Renal cortical epithelial cell (primary cell): Measurements from ENCODE around the gene KCNQ1. TPM values are rescaled to one million over a fixed set of nuclear protein-coding genes. Genes with fewer than 3 reads are reported as not detected.

Source experiments
- DNase-seq: peaks from one replicate; pipeline ENCODE4 v3.0.0-alpha.2; 2011; ENCODE audit warnings: low read depth
- total RNA-seq: library from RNA; depleted of rRNA; stranded (reverse); fragments of >200 nt; gene quantifications from 2 replicates; pipeline ENCODE4 v1.2.3, GENCODE V29; 2014

KCNQ1 gene
- total RNA-seq, 1 donor from 2014 or later: 1.1 TPM

DNA sequence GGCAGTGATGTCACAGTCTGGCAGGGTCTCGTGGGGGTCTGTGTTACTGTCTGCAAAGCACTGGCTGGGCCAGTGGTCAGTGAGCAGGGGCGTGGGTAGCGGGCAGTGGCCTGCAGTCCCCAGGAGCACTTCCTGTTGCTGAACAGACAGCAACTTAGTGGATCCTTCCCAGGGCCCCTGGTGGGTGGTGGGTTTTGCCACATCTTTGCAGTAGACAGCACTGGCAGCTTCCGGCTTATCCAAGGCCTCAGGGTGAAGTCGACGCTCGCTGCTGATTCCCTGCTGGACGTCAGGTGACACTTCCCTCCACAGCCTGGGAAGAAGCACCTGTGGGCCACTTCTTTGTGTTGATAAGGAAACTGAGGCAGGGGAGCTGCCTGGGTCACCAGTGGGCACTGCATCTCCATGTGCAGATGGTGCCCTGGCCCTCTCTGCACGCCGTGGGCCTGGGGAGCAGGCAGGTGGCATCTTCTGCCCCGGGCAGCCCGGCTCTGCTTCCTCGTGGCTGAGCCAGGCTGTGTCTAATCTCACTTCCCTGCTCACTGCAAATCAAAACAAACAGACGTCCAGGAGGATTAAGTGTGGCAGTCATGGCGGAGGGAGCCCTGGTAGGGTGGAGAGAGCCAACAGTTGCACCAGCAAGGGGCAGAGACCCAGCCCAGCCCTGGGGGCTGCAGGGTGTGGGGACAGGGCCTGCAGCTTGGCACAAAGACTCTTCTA is 79.8 kb downstream of the KCNQ1 start:
- no peak for DNase-seq

DNA sequence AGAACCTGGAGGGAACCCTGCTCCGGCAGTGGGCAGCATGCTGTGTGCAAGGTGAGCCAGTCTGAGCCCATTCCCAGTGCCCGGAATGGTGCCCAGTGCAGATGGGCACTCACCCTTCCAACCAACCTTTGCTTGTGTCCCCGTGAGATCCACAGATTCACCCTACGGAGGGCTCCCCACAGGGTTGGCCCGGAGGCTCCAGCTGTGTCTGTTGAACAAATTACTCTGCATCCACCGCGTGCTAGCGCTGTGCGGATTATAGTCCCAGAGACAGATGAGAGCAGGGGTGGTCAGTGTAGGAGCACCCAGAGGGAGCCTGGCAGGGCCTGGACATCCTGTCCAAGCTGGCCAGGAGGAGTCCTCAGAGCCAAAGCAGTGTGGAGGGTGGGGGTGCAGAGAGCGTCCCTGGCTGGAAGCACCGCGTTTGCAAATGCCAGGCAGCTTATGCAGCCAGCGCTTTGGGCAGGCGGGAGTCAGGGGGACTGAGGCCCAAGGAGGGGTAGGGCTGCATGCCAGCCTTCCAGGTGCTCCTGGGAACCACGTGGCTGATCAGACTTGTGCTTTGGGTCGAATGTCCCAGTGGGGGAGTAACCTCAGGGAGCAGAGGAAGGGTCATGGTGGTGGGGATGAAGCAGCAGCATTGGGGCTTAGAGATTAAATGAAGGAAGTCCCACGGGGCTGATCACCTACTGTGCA is 80.5 kb downstream of the KCNQ1 start:
- no peak for DNase-seq

DNA sequence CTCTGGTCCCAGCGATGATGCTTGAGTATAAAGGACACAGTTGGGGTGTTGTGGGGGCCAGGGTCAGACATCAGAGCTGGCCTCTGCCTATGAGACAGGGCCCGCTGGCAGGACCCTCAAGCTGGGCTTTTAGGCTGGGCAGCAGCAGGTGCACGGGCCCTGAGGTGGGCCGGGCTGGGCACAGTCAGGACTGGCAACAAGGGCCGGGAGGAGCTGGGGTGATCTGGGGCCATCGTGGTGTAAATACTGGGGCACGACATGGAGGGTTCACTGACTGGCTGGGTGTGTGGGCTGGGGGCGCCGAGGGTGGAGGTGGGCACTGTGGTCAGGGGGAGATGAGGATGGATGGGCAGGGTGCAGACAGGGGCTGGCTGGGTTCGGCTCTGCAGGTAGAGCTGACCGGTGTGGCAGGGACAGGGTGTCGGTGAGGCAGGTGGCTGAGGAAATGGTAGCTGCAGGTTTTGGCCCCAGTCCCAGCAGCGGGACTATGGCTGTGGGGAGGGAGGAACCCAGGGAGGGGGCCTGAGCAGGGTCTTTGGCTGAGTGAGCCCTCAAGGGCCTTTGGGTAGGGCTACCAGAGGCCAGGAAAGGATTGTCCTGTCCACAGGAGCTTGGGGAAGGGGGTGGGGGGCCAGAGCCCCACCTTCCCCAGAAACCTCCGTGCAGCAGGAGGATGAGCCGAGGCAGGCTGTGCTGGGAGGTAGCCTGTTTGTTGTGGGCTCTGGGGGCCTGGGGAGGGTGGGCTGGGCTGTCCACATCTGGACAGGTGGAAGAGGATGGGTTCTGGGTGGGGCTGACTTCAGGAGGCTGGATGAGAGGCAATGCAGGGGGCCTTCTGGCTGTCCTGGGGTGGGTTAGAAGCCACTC is 81.4 kb downstream of the KCNQ1 start:
- DNase-seq: no peak

DNA sequence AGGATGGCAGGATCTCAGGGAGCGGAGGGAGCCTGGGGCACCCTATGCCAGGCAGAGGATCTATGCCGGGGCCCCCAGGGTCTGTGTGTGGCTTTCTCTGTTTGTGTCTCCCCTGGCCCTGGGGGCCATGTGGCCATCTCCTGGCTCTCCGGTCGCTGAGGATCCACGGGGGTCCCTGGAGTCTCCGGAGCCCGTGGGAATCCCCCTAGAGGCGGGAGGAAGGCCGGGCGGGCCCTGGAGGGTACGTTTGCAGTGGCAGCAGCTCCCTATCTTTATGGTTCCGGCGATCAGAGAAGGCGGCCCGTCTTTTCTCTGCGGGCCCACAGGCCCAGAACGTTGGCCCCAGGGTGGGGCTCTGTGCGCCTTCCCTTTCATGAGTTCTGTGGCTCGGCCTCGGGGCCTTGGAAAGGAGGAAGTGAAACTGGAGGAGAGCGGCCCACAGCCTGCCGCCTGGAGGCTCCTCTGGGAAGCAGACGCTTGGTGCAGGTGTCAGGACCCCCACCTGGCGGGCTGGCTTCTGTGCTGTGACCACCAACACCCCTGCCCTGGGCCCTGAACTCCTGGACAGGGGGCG is 82.1 kb downstream of the KCNQ1 start:
- DNase-seq: no peak

DNA sequence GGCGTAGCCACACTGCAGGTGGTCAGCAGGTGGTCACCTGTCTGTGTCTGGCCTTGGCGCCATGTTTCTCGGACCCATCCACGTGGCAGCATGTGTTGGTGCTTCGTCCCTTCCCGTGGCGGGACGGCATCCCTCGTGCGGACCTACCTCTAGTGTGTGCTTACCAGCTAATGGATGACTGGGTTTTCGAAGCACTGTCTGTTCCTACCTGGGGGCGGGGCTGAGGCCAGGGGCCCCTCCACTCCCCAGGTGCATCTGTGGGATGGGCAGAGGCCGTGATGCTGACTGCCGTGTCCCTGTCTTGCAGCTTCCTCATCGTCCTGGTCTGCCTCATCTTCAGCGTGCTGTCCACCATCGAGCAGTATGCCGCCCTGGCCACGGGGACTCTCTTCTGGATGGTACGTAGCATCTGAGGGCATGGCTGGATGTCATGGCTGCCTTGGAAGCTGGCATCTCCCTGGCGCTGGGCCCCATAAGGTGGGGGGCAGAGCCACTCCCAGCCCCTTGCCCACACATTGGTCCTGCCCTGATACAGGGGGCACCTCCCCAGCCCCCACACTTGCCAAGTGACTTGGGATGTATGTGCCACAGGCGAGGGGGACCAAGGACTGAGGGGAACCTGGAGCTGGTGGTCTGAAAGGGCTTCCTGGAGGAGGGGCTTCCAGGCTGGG is 82.9 kb downstream of the KCNQ1 start:
- DNase-seq: no peak

DNA sequence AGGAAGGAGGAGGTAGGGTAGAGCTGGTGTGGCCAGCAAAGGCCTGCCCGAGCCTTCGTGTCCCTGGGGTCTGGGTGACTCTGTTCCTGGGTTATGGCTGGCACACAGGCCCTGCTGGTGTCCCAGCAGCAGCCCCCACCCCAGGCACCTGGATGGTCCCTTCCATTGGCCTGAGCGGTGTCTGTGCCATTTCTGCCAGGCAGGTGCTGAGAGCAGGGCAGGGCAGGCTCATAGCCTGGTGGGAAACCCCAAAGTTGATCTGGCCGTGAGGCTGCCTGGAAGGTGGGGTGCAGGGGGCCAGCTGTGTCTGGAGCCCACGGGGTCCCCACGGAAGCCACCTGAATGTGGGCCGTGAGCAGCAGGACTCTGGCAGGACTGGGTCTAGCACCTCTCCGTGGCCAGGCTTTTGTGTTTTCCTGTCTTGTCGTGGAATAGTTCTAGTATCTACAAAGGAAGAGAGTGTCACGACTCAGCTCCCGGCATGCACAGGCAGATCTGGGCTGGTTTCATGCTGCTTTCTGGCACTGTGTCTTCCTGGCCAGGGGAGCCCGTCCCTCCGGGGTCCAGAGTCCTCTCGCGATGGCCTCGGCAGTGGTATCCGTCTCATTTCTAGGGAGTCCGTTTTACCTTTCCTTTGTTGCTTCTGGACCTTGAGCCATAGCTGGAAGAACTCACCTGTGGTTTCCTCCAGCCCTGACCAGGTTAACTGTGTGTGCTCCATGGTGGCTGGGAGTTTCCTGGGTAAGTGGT is 83.7 kb downstream of the KCNQ1 start:
- DNase-seq: no peak

DNA sequence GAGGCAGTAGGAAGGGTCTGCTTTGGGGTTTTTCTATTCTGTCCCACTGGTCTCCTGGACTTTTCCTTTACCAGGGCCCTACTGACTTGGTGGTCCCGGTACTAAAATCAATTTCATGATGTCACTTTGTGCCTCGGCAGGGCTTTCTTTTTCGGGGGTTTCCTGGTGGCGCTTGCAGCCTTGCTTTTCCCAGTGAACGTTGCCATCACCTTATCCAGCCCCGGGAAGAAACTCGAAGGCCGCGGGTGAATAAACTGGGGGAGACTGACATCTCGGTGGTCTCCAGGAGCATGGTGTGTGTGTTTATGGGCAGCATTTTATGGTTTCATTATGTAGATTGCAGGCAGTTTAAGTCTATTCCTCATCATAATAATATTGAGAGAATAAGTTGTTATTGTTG is 84.4 kb downstream of the KCNQ1 start:
- no peak for DNase-seq

DNA sequence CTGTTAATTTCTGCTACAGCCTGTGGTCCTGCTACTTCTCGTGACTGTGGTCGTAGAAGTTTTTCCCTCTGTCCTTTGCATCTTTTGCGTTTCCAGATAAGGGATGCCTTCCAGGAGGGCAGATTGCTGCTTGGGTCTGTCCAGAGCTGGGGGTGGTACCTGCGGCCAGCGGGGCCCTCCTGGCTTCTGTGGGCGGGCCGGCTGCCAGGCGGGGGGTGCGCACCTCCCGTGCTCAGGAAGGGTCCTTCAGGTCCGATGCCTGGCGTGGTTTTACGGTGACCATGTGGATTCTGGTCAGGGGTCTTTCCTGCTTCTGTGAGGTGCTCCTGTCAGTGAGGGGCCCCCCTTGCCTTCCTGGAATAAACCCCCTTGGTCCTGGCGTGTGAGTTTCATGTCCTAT is 84.8 kb downstream of the KCNQ1 start:
- DNase-seq: no peak

DNA sequence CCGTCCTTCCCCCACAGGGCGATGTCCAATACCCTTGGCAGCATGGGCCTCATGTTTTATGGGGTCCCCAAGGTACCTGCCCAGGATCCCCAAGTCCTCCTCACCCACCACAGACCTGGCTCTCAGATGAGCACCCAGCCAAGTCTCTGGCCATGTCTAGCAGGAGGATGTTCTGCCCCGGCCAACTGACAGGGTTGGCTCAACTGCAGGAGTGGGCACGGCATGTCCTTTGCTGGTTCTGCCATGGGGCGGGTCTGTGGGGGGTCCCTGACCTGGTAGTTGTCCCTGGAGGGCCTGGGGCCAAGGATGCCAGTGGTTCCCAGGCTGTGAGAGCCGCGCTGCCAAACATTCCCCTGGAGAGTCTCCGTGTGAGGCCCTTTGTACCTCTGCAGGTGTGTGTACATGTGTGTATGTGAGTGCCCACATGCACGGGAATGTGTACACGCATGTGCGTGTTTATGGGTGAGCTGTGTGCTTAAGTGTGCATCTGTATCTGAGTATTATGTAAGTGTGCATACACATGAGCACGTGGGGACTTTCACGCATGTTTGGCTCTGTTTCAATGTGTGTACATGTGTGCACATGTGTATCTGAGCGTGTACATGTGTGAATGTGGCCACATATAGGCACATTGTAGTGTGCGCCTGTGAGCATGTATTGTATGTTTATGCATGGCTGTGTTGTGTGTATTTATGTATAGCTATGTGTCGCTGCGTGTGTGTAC is 85.5 kb downstream of the KCNQ1 start:
- DNase-seq: no peak

DNA sequence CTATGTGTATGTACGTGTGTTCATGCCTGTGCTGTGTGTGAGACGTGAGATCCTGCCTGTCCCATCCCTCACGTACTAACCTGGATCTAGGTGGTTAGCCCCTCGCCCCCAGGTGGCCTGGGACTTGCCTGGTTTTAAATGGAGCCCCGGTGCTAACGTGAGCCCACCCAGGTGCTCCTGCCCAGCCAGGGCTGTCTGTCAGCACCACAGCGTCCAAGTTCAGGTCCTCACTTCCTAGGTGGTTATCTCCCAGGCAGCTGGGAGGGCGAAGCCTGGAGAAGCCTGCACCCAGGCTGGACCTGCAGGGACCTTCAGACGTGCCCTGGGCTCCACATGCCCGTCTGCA is 86.0 kb downstream of the KCNQ1 start:
- DNase-seq: no peak

DNA sequence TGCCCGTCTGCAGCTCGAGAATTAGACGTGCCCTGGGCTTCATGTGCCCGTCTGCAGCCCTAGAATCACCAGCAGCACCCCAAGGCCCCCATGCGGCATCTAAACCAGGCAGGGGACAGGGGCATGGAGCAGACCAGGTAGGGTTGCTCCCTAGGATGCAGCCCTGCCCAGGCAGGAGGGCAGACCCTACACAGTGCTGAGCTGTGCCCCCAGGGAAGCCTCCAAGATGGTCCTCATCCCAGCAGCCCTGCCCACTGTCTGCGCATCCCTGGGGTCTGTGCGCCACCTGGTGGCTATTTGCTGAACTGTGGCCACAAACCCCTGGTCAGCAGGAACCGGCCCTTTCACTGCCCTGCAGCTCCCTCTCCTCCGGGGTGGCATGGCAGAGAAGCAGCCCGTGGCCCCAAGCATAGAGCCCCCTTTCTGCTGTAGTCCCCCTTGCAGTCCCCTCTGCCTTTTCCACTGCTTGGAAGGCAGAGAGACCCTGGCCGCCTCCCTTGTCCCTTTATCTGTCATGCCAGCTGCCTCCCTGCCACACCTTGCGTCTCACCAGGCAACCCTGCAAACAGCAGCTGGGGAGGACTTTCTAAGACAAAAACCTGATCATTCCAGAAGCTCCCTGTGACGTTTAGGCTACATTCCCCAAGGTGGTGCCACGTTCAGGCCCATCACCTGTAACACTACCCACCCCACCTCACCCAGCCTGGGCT is 86.6 kb downstream of the KCNQ1 start:
- peak; percentile 11 for DNase-seq

DNA sequence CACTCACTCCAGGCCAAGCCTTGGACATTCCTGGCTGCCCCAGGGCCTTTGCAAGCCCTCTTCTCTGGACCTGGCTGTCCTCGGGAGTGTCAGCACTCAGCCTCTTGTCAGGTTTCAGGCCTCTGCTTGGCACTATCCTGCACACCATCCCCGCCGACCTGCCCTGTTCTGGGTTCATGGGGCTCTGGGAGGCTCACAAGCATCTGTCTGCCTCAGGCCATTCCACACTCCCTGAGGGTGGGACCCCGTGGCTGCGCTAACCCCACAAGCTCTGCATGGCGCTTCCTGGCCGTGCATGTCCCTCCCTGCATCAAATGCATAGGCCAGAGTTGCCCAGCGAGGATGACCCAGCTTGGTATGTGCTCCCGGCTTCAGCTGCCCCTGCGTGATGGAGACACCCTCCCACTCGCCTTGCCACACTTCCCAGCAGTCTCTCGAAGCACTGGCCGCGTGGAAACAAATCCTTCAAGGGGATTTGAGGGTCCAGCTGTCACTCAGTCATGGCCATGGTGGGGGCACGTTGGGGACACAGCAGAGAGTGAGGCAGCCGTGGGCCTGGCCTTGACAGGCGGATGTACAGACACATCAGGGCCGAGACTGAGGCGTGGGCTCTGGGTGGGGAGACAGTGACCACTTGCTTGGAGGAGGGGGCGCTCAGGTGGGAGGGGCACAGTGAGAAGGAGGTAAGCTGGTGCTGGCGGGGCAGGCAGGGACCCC is 87.3 kb downstream of the KCNQ1 start:
- no peak for DNase-seq

DNA sequence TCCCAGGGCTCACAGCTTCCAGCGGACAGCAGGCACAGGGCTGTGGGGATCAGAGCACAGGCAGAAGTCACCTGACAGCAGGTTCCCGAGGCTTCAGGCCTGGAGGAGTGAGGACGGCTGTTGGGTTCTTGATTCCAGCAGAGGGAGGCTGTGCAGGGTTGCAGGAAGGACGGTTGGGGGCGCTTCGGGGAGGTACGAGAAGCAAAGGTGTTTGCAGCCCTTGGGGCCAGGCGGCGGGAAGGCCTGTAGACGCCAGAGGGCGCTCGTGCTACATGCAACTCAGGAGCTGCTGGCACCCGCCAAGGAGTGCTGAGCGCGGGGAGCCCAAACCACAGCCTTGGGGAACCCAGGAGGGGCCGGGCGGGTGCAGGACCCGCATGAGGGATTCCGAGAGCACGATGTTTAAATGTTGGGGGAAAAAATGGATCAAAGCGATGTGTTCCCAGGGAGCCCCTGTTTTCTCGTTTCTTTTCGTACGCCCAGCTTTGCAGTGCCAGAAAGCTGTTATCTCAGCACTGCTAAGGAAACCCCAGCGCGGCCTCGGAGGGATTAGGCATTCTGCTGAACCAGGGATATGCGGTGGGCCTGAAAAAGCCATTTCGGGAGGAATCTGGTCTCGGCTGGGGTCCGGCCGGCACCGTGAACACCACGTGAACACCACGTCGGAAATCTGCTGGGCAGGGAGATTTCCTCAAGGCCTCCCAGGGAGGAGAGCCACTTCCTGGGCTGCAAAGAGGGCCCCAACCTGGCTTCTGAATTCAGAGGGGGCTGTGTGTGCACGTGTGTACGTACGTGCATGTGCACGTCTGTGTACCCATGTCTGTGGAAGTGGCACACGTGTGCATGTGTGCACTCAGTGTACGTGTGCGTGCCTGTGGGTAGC is 88.1 kb downstream of the KCNQ1 start:
- DNase-seq: peak; percentile 74

DNA sequence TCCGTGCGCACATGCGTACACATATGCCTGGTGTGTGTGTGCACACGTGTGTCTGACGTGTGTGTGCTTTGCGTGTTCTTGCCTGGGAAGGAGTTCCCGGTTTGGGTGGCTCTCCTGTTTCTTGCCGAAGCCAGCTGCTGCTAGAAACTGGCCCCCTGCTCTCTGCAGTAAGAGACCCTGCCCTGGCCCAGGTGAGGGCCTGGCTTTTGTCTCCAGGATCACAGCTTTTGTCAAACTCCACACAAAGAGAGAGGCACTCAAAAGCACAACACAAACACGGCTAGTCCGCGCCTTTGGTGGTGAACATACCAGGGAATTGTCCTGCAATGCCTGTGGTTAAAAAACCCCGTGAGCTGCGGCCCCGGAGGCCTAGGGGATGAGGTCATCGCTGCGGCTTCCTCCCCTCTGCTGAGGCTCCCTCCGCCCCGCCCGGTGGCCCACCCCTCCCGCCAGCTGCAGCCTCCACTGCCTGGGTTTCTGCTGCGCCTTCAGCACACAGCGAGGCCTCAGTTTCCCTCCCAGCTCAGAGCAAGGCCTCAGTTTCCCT is 88.9 kb downstream of the KCNQ1 start:
- peak; percentile 81 for DNase-seq

DNA sequence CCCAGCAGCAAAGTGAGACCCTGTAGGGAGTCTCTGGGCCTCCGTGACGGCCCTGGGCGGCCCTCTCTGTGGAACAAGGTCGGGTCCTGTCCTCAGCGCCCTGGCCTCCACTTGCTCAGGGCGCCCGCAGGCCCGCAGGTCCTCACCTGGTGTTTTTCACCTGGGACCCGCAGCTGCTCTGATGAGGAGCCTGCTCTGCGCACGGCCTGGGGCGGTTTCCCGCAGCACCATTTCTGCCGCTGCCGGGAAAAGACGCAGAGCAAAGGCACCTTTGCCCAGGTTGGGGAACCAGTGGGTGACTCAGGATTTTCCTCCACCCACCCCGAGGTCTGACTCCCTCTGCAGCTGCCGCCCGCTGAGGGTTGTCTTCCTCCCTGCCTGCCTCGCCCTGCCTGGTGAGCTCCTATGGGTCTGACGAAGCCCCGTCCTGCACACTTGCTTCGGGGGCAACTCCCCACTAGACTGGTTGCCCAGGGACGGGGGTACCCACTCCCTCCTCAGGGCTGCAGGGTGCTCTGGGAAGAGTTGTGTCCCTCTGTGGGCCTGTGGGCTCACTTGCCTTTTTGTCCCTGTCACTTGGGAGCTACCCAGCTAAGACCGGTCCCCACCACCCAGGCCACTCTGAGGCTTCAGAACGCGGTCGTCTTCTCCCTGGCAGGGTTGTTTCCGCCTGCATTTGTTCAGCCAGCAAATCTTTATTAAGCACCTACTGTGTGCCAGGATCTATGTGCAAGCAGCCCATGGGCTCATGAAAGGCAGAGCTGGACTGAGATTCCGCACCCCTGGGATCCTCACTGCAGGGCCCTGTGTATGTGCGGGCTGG is 89.5 kb downstream of the KCNQ1 start:
- DNase-seq: no peak

DNA sequence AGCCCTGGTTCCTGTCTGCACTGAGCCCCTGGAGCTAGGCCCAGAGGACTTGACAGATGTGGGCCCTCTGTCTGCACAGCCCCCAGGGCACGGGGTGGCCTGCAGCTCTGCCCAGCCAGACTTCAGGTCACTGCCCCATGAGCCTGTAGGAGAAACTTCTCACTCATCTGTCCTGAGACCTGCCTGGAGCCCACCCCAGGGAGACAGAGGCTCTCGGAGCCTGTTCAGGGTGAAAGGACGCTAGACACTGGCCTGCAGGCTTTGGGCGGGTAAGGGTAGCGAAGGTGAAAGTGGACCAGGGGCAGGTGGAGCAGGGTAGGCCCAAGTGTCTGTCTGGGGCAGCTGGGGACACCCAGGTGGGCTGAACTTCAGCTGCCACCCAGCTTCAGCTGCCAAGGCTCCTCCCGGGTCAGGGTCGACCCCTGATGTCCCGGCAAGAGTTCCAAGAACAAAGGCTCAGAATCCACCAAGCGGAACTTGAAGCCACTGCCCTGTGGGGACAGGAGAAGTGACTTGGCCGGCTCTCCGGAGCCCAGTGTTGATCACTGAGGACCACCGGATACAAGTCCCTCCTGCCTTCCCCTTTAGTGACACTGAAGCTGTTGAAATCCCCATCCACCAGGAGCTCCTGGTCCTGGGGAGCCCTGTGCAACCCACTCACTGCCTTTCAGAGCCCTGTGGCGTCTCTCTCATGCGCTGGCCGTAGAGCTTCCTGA is 90.3 kb downstream of the KCNQ1 start:
- DNase-seq: no peak
